Kidney glomerular epithelial cell (primary cell): ENCODE measurements around the gene ABCA13.

Experiments used
- DNase-seq: peaks from one replicate; lab custom pipeline; 2025; lab: John Stamatoyannopoulos, UW

Gene ABCA13

GRCh38 chr7:48366096-48366495 is 194.8 kb downstream of the ABCA13 start:
- no peak for DNase-seq

- no peak for DNase-seq
Observed at GRCh38 chr7:48376263-48376662, 205.0 kb downstream of the ABCA13 start.

GRCh38 chr7:48380921-48381320 is 209.7 kb downstream of the ABCA13 start:
- no peak for DNase-seq

GRCh38 chr7:48381571-48381970 is 210.3 kb downstream of the ABCA13 start:
- no peak for DNase-seq

GRCh38 chr7:48384180-48384752 is 213.0 kb downstream of the ABCA13 start:
- DNase-seq, result no peak

GRCh38 chr7:48387932-48388331 is 216.7 kb downstream of the ABCA13 start:
- no peak for DNase-seq

GRCh38 chr7:48388911-48389310 is 217.7 kb downstream of the ABCA13 start:
- DNase-seq, result no peak

- peak; percentile 12 for DNase-seq
Observed at GRCh38 chr7:48389977-48390376, 218.7 kb downstream of the ABCA13 start.

- DNase-seq, result no peak
Observed at GRCh38 chr7:48390388-48391327, 219.4 kb downstream of the ABCA13 start.

GRCh38 chr7:48398191-48398590 is 226.9 kb downstream of the ABCA13 start:
- DNase-seq, result no peak

- no peak for DNase-seq
Observed at GRCh38 chr7:48402721-48403120, 231.5 kb downstream of the ABCA13 start.

- DNase-seq, result no peak
Observed at GRCh38 chr7:48408731-48409130, 237.5 kb downstream of the ABCA13 start.

- DNase-seq, result no peak
Observed at GRCh38 chr7:48411619-48412018, 240.4 kb downstream of the ABCA13 start.

GRCh38 chr7:48414011-48414732 is 242.9 kb downstream of the ABCA13 start:
- DNase-seq, result no peak

- DNase-seq, result no peak
Observed at GRCh38 chr7:48416327-48416908, 245.2 kb downstream of the ABCA13 start.

GRCh38 chr7:48419401-48419800 is 248.1 kb downstream of the ABCA13 start:
- DNase-seq, result no peak

GRCh38 chr7:48420206-48420605 is 248.9 kb downstream of the ABCA13 start:
- no peak for DNase-seq

- no peak for DNase-seq
Observed at GRCh38 chr7:48421357-48421756, 250.1 kb downstream of the ABCA13 start.

GRCh38 chr7:48424731-48425130 is 253.5 kb downstream of the ABCA13 start:
- peak; percentile 5 for DNase-seq

GRCh38 chr7:48426331-48426965 is 255.2 kb downstream of the ABCA13 start:
- DNase-seq, result no peak

- peak; percentile 67 for DNase-seq
Observed at GRCh38 chr7:48426966-48427555, 255.8 kb downstream of the ABCA13 start.

- no peak for DNase-seq
Observed at GRCh38 chr7:48427671-48428070, 256.4 kb downstream of the ABCA13 start.
